HCT116 (cell line): ENCODE measurements around the gene TMEM63B. TPM values are rescaled to one million over a fixed set of nuclear protein-coding genes. Genes with fewer than 3 reads are reported as not detected.
"Not testable (repeated sequence)": the region's sequence is repeated elsewhere in the genome, so short reads cannot be mapped to it uniquely, and the experiment has no call there.

Experiments used
- ATAC-seq: fragments of 200-7000 bp; cut with Tn5 transposase; 2 replicates; pipeline ENCODE4 v1.9.1; 2020; ENCODE audit warnings: mild to moderate bottlenecking, moderate library complexity
- BruUV-seq: library from RNA; stranded (reverse); fragments of 400-500 nt; replicated peaks from 2 replicates; lab custom pipeline; 2021; lab: Mats Ljungman, UMichigan
- CTCF ChIA-PET: fragments of 300-600 bp; sonication (Branson Sonifier 250); formaldehyde crosslinking; loops from one replicate; lab custom pipeline; 2021; ENCODE audit warnings: antibody characterized with exemption; lab: Charles Lee
- POLR2A ChIA-PET: fragments of 300-600, 350-600 bp; sonication (Branson Sonifier 250); formaldehyde crosslinking; loops from one replicate; lab custom pipeline; 2021; ENCODE audit warnings: antibody characterized with exemption; lab: Charles Lee
- RAD21 ChIA-PET, 2 experiments: fragments of 300-600 bp; sonication (Branson Sonifier 250); formaldehyde crosslinking; loops; one replicate each; lab custom pipeline; 2023; ENCODE audit warnings: low total read pairs in 2 of 2; ENCODE audit not compliant: uncharacterized antibody in 2 of 2, unreplicated experiment in 2 of 2, low non-redundant PET in 1 of 2; lab: Charles Lee
- DNase-seq: peaks from one replicate; pipeline ENCODE4 v3.0.0-alpha.2; 2010; ENCODE audit warnings: low read depth, low spot score
- H2AFZ ChIP-seq: fragments of 200-600 bp; shearing (Covaris generic), sonication (generic); 2 replicates; pipeline ENCODE4 v1.6.1; 2017; ENCODE audit warnings: low read depth, mixed run types, mixed read lengths, antibody characterized with exemption, low read length; ENCODE audit not compliant: poor library complexity, severe bottlenecking
- H3K27ac ChIP-seq: 2 replicates; pipeline ENCODE4 v1.5.1; 2012; ENCODE audit warnings: low read depth, low read length
- H3K27me3 ChIP-seq: fragments of 200-600 bp; sonication (generic); 2 replicates; pipeline ENCODE4 v1.6.1; 2016; ENCODE audit warnings: mixed run types, low read length, mixed read lengths; ENCODE audit not compliant: insufficient read depth
- H3K36me3 ChIP-seq, 2 experiments: fragments of 200-500 bp in 1 of 2; fragments of 200-600 bp in 1 of 2; sonication (Bioruptor generic) in 1 of 2; sonication (generic) in 1 of 2; 2 replicates each; pipeline versions ENCODE4 v1.5.1 to v1.6.1; 2014 to 2016; ENCODE audit warnings: low read length in 2 of 2, inconsistent platforms in 1 of 2, mixed read lengths in 1 of 2, mixed run types in 1 of 2; ENCODE audit not compliant: insufficient read depth in 2 of 2, control insufficient read depth in 1 of 2
- H3K4me1 ChIP-seq, 2 experiments: fragments of 200-600 bp in 1 of 2; sonication (generic) in 1 of 2; 2 replicates each; pipeline versions ENCODE4 v1.5.1 to v1.6.1; 2012 to 2017; ENCODE audit warnings: low read length in 2 of 2, inconsistent platforms in 1 of 2, mild to moderate bottlenecking in 1 of 2, mixed read lengths in 1 of 2, mixed run types in 1 of 2, moderate library complexity in 1 of 2; ENCODE audit not compliant: insufficient read depth in 2 of 2, control insufficient read depth in 1 of 2
- H3K4me2 ChIP-seq: fragments of 200-600 bp; sonication (generic); 2 replicates; pipeline ENCODE4 v1.6.1; 2017; ENCODE audit warnings: mixed run types, low read length, mixed read lengths
- H3K4me3 ChIP-seq, 2 experiments: fragments of 200-600 bp in 1 of 2; sonication (generic) in 1 of 2; replicated peaks in 1 of 2; 2 replicates each; pipeline ENCODE4 v1.5.1; 2011 to 2016; ENCODE audit warnings: low read length in 2 of 2, control low read depth in 1 of 2, low read depth in 1 of 2, mild to moderate bottlenecking in 1 of 2, mixed read lengths in 1 of 2, mixed run types in 1 of 2
- H3K79me2 ChIP-seq: fragments of 200-600 bp; sonication (generic); 2 replicates; pipeline ENCODE4 v1.6.1; 2017; ENCODE audit warnings: mild to moderate bottlenecking, mixed run types, low read length, moderate library complexity, mixed read lengths; ENCODE audit not compliant: insufficient read depth
- H3K9ac ChIP-seq: fragments of 200-600 bp; sonication (generic); 2 replicates; pipeline ENCODE4 v1.6.1; 2016; ENCODE audit warnings: low read length, mixed read lengths
- H3K9me2 ChIP-seq: fragments of 200-600 bp; sonication (generic), shearing (Covaris generic); 2 replicates; pipeline ENCODE4 v1.6.1; 2017; ENCODE audit warnings: mixed run types, mild to moderate bottlenecking, moderate library complexity; ENCODE audit not compliant: insufficient read depth
- H3K9me3 ChIP-seq, 2 experiments: fragments of 200-500 bp in 1 of 2; fragments of 200-600 bp in 1 of 2; sonication (Bioruptor generic) in 1 of 2; sonication (generic) in 1 of 2; 2 replicates each; pipeline ENCODE4 v1.6.1; 2014 to 2017; ENCODE audit warnings: low read length in 2 of 2, mixed read lengths in 2 of 2, inconsistent platforms in 1 of 2, low read depth in 1 of 2, mild to moderate bottlenecking in 1 of 2, mixed run types in 1 of 2, moderate library complexity in 1 of 2; ENCODE audit not compliant: control insufficient read depth in 1 of 2, insufficient read depth in 1 of 2
- H4K20me1 ChIP-seq: fragments of 200-600 bp; sonication (generic), shearing (Covaris generic); 2 replicates; pipeline ENCODE4 v1.6.1; 2017; ENCODE audit warnings: mixed run types, mild to moderate bottlenecking, moderate library complexity; ENCODE audit not compliant: insufficient read depth
- ATF3 ChIP-seq: IDR thresholded peaks from 2 replicates; pipeline ENCODE4 v1.6.1; 2012
- ELF1 ChIP-seq: IDR thresholded peaks from 2 replicates; pipeline ENCODE4 v1.6.1; 2012; ENCODE audit warnings: low read depth, borderline replicate concordance
- JUND ChIP-seq: IDR thresholded peaks from 2 replicates; pipeline ENCODE4 v1.6.1; 2012
- POLR2A ChIP-seq: IDR thresholded peaks from 2 replicates; pipeline ENCODE4 v1.7.0; 2011; ENCODE audit warnings: borderline replicate concordance; ENCODE audit not compliant: insufficient read depth, insufficient read length; ENCODE audit errors: extremely low read depth
- ZNF274 ChIP-seq: fragments of 200-500 bp; sonication (Bioruptor generic); IDR thresholded peaks from 2 replicates; pipeline ENCODE4 v1.6.1; 2014; ENCODE audit warnings: mild to moderate bottlenecking, low read depth, low read length, inconsistent platforms
- intact Hi-C: fragments of 100-400 bp; cut with micrococcal nuclease; formaldehyde crosslinking; loops from 2 replicates; pipeline ENCODE4 v1.10.0; 2022
- total RNA-seq: library from RNA; stranded (reverse); gene quantifications from one replicate; pipeline ENCODE4 v1.2.1, GENCODE V29; 2021; ENCODE audit not compliant: unreplicated experiment

The TMEM63B gene
- total RNA-seq, 1 experiment from 2014 or later, result 58.2 TPM

- Histone ChIP-seq H3K36me3 (peaks cover 14 to 26% of the 10 kb centered on the region in 2 experiments; a peak in 3 of 4 replicates), H3K79me2 (no peaks in the 10 kb centered on the region), H3K9me2 (no peaks in the 10 kb centered on the region), H4K20me1 (no peaks in the 10 kb centered on the region), H3K4me3 (no peak overlapping the region), H3K4me2 (no peak overlapping the region), H3K9me3 (no peaks in the 10 kb centered on the region), H2AFZ (no peak overlapping the region), H3K4me1 (no peaks in the 10 kb centered on the region), H3K27me3 (no peaks in the 10 kb centered on the region), H3K27ac (no peak overlapping the region), H3K9ac (no peak overlapping the region)
- DNase-seq (no peak), ATAC-seq (no peak)
- ChIA-PET CTCF (interaction anchor here (1.1 kb wide), 1 partner anchor 29 kb away, joined by 3 read pairs; no protein-coding TSS in a partner anchor), POLR2A (interaction anchor here (1.2 kb wide), 1 partner anchor 16 kb away, joined by 5 read pairs; the partner anchor contains the start of genes MRPL14 and TMEM63B), RAD21 (no interaction called here)
- BruUV-seq, result no TSS peak
- no peak for TF ChIP-seq ZNF274
- TF ChIP-seq ATF3, result no peak
- TF ChIP-seq POLR2A, result no peak
- no peak for TF ChIP-seq JUND
- TF ChIP-seq ELF1, result no peak
- intact Hi-C loops, result no loop called here
These were observed 16.4 kb downstream of the TMEM63B start for GRCh38 chr6:44143731-44144130.

GRCh38 chr6:44144536-44144935 lies 17.2 kb downstream of the TMEM63B start:
- not testable (repeated sequence) for ATAC-seq

More at GRCh38 chr6:44144536-44144935, 17.2 kb downstream of the TMEM63B start:
- H3K9me2 ChIP-seq, RAD21 ChIA-PET, H3K4me2 ChIP-seq, H3K27me3 ChIP-seq, BruUV-seq, H2AFZ ChIP-seq, H3K79me2 ChIP-seq, H3K4me1 ChIP-seq, H3K4me3 ChIP-seq, intact Hi-C loops, H4K20me1 ChIP-seq, DNase-seq, H3K27ac ChIP-seq, H3K9ac ChIP-seq, H3K9me3 ChIP-seq: not testable (repeated sequence)
- ChIA-PET POLR2A (interaction anchor here (1.2 kb wide), 1 partner anchor 17 kb away, joined by 5 read pairs; the partner anchor contains the start of genes MRPL14 and TMEM63B), CTCF (interaction anchor here (1.1 kb wide), 1 partner anchor 28 kb away, joined by 3 read pairs; no protein-coding TSS in a partner anchor)
- peaks cover 17 to 29% of the 10 kb centered on the region in 2 experiments; a peak in 3 of 4 replicates for H3K36me3 ChIP-seq
